ENCODE measurements around the gene EXT2. TPM values are rescaled to one million over a fixed set of nuclear protein-coding genes. Genes with fewer than 3 reads are reported as not detected.

The EXT2 gene
- total and polyA plus RNA-seq, 2 experiments from 2014 or later, result 15.9 to 48.6 TPM

GRCh38 chr11:44226490-44226889 lies 131.0 kb downstream of the EXT2 start:
- H3K4me3 Mint-ChIP-seq, result no peak overlapping the region
- H3K27ac ChIP-seq (ENCODE audit: low read depth), result no peak overlapping the region
- H3K79me2 ChIP-seq (replicated peaks; ENCODE audit: insufficient read depth), result no peaks in the 10 kb centered on the region
- DNase-seq (ENCODE audit: low spot score) (no peak), ATAC-seq (no peak)
- no peaks in the 10 kb centered on the region; the same call in 1 of the 2 replicates for H3K9me2 ChIP-seq (ENCODE audit: insufficient read depth)
- H3F3A ChIP-seq (replicated peaks; ENCODE audit: low read depth), result no peaks in the 10 kb centered on the region
- no peaks in the 10 kb centered on the region for H4K20me1 ChIP-seq (replicated peaks; ENCODE audit: insufficient read depth)
- H3K27ac Mint-ChIP-seq, result no peak overlapping the region
- no peaks in the 10 kb centered on the region for H3K36me3 ChIP-seq (ENCODE audit: insufficient read depth)
- H3K4me3 ChIP-seq, result no peak overlapping the region
- no peak overlapping the region for H3K4me2 ChIP-seq
- TF ChIP-seq JUNB (IDR thresholded peaks at IDR 0.05; ENCODE audit: unreplicated experiment) (no peak), EZH2 (IDR thresholded peaks at IDR 0.05; ENCODE audit: low read depth, unreplicated experiment) (no peak), CTCF (conservative IDR thresholded peaks at IDR 0.05; ENCODE audit: low read depth in 2 of 2) (no peak), STAT1 (IDR thresholded peaks at IDR 0.05; ENCODE audit: unreplicated experiment) (no peak), ZNF331 (CRISPR knock-in tag; IDR thresholded peaks at IDR 0.05; ENCODE audit: low read depth) (no peak), ZNF114 (CRISPR knock-in tag; IDR thresholded peaks at IDR 0.05) (no peak), ETS1 (IDR thresholded peaks at IDR 0.05) (no peak), POLR2AphosphoS5 (IDR thresholded peaks at IDR 0.05; ENCODE audit: low read depth) (no peak), REST (IDR thresholded peaks at IDR 0.05; ENCODE audit: unreplicated experiment) (no peak), NANOG (IDR thresholded peaks at IDR 0.05; ENCODE audit: borderline replicate concordance) (no peak), CREB1 (CRISPR knock-in tag; IDR thresholded peaks at IDR 0.05; ENCODE audit: low read depth) (no peak), EZH2phosphoT487 (IDR thresholded peaks at IDR 0.05; ENCODE audit: unreplicated experiment) (no peak)
- TF ChIP-seq, protein P1, sequence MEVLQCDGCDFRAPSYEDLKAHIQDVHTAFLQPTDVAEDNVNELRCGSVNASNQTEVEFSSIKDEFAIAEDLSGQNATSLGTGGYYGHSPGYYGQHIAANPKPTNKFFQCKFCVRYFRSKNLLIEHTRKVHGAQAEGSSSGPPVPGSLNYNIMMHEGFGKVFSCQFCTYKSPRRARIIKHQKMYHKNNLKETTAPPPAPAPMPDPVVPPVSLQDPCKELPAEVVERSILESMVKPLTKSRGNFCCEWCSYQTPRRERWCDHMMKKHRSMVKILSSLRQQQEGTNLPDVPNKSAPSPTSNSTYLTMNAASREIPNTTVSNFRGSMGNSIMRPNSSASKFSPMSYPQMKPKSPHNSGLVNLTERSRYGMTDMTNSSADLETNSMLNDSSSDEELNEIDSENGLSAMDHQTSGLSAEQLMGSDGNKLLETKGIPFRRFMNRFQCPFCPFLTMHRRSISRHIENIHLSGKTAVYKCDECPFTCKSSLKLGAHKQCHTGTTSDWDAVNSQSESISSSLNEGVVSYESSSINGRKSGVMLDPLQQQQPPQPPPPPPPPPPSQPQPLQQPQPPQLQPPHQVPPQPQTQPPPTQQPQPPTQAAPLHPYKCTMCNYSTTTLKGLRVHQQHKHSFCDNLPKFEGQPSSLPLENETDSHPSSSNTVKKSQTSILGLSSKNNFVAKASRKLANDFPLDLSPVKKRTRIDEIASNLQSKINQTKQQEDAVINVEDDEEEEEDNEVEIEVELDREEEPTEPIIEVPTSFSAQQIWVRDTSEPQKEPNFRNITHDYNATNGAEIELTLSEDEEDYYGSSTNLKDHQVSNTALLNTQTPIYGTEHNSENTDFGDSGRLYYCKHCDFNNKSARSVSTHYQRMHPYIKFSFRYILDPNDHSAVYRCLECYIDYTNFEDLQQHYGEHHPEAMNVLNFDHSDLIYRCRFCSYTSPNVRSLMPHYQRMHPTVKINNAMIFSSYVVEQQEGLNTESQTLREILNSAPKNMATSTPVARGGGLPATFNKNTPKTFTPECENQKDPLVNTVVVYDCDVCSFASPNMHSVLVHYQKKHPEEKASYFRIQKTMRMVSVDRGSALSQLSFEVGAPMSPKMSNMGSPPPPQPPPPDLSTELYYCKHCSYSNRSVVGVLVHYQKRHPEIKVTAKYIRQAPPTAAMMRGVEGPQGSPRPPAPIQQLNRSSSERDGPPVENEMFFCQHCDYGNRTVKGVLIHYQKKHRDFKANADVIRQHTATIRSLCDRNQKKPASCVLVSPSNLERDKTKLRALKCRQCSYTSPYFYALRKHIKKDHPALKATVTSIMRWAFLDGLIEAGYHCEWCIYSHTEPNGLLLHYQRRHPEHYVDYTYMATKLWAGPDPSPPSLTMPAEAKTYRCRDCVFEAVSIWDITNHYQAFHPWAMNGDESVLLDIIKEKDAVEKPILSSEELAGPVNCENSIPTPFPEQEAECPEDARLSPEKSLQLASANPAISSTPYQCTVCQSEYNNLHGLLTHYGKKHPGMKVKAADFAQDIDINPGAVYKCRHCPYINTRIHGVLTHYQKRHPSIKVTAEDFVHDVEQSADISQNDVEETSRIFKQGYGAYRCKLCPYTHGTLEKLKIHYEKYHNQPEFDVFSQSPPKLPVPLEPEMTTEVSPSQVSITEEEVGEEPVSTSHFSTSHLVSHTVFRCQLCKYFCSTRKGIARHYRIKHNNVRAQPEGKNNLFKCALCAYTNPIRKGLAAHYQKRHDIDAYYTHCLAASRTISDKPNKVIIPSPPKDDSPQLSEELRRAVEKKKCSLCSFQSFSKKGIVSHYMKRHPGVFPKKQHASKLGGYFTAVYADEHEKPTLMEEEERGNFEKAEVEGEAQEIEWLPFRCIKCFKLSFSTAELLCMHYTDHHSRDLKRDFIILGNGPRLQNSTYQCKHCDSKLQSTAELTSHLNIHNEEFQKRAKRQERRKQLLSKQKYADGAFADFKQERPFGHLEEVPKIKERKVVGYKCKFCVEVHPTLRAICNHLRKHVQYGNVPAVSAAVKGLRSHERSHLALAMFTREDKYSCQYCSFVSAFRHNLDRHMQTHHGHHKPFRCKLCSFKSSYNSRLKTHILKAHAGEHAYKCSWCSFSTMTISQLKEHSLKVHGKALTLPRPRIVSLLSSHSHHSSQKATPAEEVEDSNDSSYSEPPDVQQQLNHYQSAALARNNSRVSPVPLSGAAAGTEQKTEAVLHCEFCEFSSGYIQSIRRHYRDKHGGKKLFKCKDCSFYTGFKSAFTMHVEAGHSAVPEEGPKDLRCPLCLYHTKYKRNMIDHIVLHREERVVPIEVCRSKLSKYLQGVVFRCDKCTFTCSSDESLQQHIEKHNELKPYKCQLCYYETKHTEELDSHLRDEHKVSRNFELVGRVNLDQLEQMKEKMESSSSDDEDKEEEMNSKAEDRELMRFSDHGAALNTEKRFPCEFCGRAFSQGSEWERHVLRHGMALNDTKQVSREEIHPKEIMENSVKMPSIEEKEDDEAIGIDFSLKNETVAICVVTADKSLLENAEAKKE (CRISPR knock-in tag; IDR thresholded peaks at IDR 0.05), result no peak
- H3K9me3 Mint-ChIP-seq, result no peaks in the 10 kb centered on the region
- no peaks in the 10 kb centered on the region for H3K27me3 Mint-ChIP-seq (ENCODE audit: insufficient read depth, low read depth, poor library complexity)
- no peaks in the 10 kb centered on the region for H3K36me3 Mint-ChIP-seq (ENCODE audit: low read depth)
- no peaks in the 10 kb centered on the region for H3K4me1 Mint-ChIP-seq
- H3K4me1 ChIP-seq (ENCODE audit: insufficient read depth), result no peaks in the 10 kb centered on the region
- no peak overlapping the region for H2AFZ ChIP-seq
- no peaks in the 10 kb centered on the region for H3K27me3 ChIP-seq (ENCODE audit: insufficient read depth)
